RCC 7860 (cell line): Measurements from ENCODE around the gene MEGF11.
"Not testable (repeated sequence)": the region's sequence is repeated elsewhere in the genome, so short reads cannot be mapped to it uniquely, and the experiment has no call there.

Experiments used
- DNase-seq: peaks from one replicate; pipeline ENCODE4 v3.0.0-alpha.2; 2015; ENCODE audit warnings: low spot score
- FAIRE-seq: peaks from 2 replicates; lab custom pipeline; 2012; peaks lifted over from hg19 to GRCh38; lab: Jason Lieb, UNC

MEGF11 gene

DNA sequence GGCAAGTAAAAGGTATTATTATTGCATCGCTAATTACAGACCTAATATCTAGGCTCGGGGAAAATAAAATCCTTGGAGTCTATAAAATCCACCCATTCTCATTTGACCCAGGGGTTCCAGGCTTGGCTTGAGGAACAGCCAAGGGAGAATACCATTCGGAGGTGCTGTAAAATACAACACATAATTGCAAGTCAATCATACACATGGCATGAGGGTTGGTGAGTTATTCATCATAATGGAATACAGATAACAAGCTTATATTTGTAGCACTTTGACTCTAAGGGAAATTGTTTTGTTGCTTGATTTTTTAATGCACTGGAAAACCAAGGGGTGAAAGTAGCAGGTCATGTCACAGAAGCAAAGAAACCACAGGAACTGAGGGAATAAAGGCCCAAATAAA lies 23.0 kb upstream of the MEGF11 start:
- DNase-seq: no peak
- FAIRE-seq: no peak

- DNase-seq: no peak
- FAIRE-seq: no peak
Measured at GRCh38 chr15:66275352-66275751, 21.8 kb upstream of the MEGF11 start.

GRCh38 chr15:66270932-66271331 lies 17.4 kb upstream of the MEGF11 start:
- FAIRE-seq (no peak), DNase-seq (no peak)

DNA sequence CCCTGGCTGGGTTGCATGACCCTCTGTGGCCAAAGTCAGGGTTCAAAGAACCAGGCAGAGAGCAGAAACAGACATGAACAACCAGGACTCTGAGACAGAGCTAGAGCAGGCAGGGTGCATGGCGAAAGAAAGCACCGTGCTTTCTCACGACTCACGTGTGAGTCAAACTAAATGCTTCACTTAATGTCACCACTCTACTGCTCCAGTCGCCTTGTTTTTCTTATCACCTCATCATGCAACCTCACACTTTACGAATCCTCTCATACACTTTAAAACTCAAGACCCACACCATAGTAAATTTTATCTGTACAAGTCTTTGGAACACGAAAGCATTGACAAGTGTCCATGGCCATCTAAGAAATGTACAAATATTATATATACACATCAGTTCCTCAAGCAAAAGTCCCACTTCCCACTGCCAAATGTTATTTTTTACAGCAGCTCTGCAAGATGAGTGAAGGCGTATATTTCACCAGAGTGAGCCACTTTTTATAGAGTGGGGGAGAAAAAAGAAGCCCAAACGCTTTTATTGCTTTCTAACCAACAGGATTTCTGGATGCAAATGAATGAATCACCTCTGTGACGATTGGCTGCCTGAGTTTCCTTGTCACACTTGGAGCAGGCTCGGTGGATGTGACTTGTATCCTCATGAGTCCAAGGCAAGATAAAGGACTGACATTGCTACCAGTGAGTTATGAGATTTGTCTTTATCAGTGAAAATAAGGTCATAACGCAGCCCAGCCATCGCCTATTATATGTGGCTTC lies 16.0 kb upstream of the MEGF11 start:
- DNase-seq (peak; percentile 41), FAIRE-seq (peak; percentile 65)

DNA sequence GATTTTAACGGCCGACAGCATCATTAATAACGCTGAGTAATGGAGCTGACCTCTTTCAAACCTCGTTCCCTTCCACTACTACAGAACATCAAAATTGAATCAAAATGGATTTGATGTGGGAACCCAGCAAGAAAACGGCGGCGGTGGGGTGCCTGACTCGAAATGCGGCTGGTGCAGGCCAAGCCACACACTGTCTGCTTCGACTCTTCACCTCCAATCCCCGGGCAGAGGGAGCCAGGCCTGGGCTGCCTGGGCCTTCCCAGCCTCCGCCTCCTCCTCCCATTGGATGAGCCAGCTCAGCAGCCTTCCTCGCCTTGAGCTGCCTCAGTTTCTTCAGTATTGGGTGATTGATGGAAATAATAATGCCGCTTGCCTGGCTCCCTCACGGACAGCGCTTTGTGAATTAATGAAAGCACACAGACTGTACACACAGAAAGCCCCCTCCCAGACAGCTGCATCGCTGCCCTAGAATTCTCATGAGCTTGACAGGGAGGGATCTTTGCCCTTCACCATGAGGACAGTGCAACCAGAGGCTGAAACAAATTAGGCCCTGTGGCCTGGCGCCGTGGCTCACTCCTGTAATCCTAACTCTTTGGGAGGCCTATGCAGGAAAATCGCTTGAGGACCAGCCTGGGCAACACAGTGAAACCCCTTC lies 11.4 kb upstream of the MEGF11 start:
- FAIRE-seq: no peak
- no peak for DNase-seq

GRCh38 chr15:66262837-66263236 lies 9.3 kb upstream of the MEGF11 start:
- not testable (repeated sequence) for DNase-seq, FAIRE-seq

DNA sequence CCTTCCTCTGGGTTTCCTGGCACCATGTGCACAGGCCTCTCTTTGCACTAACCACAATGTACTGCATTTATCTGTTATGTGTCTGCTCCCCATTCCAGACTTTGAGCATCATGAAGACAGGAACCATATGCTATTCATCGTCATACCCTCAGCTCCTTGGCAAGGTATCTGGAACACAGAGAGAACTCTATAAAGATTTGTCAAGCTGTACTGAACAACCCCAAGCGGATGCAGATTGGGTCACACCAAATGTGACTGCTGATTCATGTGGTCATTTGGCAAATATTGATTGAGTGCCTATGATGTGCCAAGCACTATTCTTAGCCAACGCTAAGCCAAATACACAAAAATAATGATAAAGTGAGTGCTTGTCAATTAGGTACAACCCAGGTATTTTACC lies 7.5 kb upstream of the MEGF11 start:
- FAIRE-seq (no peak), DNase-seq (no peak)

- no peak for FAIRE-seq
- DNase-seq: no peak
Measured at GRCh38 chr15:66256692-66257091, 3.1 kb upstream of the MEGF11 start.

GRCh38 chr15:66254951-66255676 lies 1.6 kb upstream of the MEGF11 start:
- DNase-seq: no peak
- FAIRE-seq: no peak

GRCh38 chr15:66254089-66254950 lies 770 bp upstream of the MEGF11 start:
- no peak for DNase-seq
- FAIRE-seq: no peak

- no peak for FAIRE-seq
- DNase-seq: no peak
Measured at GRCh38 chr15:66252685-66253417, 699 bp downstream of the MEGF11 start.

DNA sequence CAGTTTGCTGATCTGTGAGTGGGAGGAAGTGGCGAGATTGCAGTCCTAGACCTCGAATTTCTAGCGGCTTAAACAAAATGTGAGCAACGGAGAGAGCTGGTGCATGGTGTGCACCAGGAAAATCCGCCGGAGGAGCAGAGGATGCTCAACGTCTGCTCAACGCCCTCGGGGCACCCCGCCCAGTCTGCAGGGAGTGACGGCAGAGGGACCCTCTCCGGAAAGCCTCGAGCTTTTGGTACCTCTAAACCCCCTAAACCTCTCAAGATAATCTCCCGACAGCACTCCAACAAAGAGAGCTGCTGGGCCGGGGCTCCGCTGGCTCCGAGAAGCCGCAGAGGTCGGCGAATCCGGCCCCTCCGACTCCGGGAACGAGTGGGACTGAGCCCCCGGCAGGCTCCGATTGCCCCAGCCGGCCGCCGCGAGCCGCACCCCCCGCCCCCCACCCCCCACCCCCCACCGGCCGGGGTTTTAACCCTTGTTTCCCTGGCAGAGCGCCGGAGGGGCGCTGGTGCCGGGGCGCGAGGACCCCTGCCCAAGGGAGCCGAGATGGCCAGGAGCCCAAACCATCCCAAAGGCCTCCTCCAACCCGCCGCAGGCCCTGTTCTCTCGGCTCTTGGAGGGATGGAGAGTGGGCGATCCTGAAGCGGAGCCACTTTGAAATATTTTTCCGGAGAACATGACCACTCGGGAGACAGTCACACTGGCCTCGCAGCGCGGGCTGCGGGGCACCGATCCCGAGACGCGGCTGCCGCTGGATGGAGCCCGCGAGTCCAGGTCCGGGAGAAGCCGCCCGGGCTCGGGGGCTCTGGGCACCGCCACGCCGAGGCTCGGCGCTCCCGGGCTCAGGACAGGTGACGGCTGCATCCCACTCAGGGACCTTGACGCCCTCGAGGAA lies 1.5 kb downstream of the MEGF11 start:
- DNase-seq (no peak), FAIRE-seq (no peak)

GRCh38 chr15:66251065-66251789 lies 2.3 kb downstream of the MEGF11 start:
- no peak for DNase-seq
- no peak for FAIRE-seq

DNA sequence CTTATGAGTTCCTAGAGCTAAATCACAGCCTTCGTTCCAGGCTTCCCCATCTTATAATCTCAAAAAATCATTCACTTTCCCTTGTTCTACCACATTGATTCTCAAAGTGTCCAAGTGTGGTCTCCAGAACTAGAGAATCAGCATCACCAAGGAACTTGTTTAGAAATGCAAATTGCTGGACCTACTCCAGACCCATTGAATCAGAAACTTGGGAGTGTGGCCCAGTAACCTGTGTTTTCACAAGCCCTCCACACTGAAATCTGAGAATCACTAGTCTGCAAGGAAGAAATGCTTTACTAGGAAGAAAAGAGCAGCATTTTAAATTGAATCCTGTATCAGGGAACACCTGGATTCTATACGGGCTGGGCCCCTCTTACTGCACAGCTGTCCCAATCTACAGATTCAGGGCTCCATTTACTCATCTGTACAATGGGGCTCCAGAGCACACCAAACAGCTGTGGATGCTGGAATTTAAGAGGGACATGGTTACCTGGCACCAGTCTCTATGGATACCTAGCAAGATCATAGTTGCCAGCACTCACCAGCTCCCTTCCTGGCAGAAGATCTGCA lies 3.9 kb downstream of the MEGF11 start:
- DNase-seq (no peak), FAIRE-seq (no peak)

DNA sequence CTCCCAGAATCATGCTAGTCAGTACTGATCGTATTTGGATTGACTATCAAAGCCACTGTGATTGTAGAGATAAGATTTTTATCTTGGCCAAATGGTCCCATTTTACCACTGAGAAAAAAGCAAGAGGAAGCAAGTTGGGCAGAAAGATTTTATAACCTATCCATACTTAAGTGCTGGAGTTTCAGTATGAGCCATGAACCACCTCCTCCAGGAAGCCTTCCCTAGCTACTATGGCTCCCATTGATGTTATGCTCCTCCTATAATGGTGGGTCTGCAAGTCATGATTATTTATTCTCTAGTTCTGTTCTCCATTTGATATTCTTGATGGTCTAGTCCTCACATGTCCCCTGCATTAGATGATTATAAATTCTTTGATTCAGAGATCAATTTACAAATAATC lies 6.6 kb downstream of the MEGF11 start:
- no peak for FAIRE-seq
- DNase-seq: no peak

GRCh38 chr15:66245832-66246231 lies 7.7 kb downstream of the MEGF11 start:
- not testable (repeated sequence) for FAIRE-seq, DNase-seq

DNA sequence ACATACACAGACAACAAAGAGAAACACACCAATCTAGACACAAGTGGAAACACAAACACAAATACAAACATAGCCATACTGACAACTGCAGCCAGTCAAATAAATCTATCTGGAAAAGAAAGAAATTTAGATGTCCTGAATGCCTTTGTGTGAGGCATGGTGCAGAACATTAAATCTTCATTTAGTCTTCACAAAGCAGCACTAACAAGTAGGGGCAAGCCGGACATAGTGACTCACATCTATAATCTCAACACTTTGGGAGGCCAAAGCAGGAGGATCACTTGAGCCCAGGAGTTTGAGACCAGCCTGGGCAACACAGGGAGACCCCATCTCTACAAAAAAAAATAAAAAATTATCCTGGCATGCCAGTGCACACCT lies 11.7 kb downstream of the MEGF11 start:
- no peak for DNase-seq
- FAIRE-seq: no peak
